Measurements from ENCODE around the gene FNTB.
"Not testable (repeated sequence)": the region's sequence is repeated elsewhere in the genome, so short reads cannot be mapped to it uniquely, and the experiment has no call there.

The FNTB gene

DNA sequence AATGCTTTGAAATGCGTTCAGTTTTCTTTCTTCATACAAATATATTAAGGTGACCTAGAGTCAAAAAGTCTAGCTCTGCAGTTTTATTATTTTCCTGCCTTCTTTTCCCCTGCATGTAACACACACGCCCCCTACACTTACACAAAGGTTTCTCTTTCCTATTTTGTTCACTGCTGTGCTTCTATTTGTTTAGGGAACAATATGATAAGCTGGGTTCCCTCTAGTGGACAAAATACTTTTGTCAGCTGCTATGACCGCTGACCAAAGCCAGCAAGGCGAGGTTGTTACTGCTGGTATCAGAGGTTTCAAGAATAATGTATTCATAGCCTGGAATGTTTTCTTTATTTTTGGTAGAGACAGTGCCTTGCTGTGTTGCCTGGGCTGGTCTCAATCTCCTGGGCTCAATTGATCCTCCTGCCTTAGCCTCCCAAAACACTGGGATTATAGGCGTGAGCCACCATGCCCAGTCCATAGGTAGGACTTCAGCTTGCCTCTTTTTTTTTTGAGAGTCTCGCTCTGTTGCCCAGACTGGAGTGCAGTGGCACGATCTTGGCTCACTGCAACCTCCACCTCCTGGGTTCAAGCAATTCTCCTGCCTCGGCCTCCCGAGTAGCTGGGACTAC is 33.4 kb downstream of the FNTB start:
- DNase-seq (ENCODE audit: low spot score), result peak; percentile 79

- DNase-seq (ENCODE audit: low spot score), result no peak
These were observed 38.3 kb downstream of the FNTB start for GRCh38 chr14:65024957-65025356.

GRCh38 chr14:65025818-65026217 is 39.1 kb downstream of the FNTB start:
- DNase-seq (ENCODE audit: low spot score), result no peak

GRCh38 chr14:65026526-65026925 is 39.8 kb downstream of the FNTB start:
- DNase-seq (ENCODE audit: low spot score), result no peak

- no peak for DNase-seq (ENCODE audit: low spot score)
These were observed 40.6 kb downstream of the FNTB start for GRCh38 chr14:65027127-65027799.

GRCh38 chr14:65028937-65029336 is 42.2 kb downstream of the FNTB start:
- no peak for DNase-seq (ENCODE audit: low spot score)

- DNase-seq (ENCODE audit: low spot score), result not testable (repeated sequence)
These were observed 44.6 kb downstream of the FNTB start for GRCh38 chr14:65031321-65031720.

- no peak for DNase-seq (ENCODE audit: low spot score)
These were observed 45.6 kb downstream of the FNTB start for GRCh38 chr14:65032319-65032718.

DNA sequence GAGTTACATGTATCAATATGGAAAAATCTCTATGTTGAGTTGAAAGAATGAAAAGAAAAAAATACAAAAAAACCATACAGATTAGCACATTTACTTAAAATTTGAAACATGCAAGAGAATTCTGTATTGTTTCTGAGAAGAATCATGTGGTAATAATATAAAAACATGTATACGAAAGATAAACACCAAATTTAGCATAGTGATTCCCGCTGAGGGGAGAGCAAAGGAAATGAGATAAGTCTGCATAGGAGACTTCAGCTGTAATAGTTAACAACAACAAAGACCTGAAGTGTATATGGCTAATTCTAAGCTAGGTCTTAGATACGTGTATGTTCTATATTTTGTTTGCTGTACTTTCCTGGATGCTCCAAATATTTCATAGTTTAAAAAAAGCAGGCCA is 46.5 kb downstream of the FNTB start:
- DNase-seq (ENCODE audit: low spot score), result no peak

DNA sequence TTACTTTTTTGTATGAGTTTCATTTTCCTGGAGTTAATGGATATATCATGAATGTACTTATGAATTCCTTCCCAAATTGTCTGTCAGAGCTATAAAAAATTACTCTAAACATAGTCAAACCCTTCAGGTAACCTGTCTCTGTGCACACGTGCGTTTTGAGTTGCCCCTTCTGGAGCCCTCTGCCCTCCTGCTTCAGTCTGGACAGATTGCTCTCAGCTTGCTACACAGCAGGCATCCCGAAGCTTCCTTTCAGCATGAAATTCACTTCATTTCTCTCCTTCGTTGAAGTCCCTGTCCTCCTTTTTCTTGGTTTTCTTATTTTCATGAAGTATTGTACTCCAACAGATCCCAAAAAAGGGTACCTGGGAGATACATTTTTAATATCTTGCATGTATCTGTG is 47.3 kb downstream of the FNTB start:
- no peak for DNase-seq (ENCODE audit: low spot score)

- no peak for DNase-seq (ENCODE audit: low spot score)
These were observed 48.4 kb downstream of the FNTB start for GRCh38 chr14:65035049-65035448.

DNA sequence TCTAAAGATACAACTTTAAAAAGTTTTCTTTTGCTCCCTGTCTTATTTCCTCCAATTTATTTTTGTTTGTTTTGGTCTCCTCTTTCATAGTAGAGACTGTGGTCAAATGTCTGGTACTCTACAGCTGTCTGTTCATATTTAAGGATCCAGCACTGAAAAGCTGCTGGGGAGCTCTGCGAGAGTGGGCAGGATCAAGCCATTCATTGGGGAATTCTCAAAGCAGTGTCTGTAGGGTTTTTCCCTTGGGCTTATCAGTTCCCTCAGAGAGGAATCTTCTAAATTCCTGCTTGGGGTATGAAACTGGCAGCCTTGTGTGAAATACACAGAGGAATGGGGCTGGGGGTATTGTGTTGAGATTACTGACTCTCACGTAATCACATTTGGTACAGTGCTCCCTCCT is 52.3 kb downstream of the FNTB start:
- no peak for DNase-seq (ENCODE audit: low spot score)

DNA sequence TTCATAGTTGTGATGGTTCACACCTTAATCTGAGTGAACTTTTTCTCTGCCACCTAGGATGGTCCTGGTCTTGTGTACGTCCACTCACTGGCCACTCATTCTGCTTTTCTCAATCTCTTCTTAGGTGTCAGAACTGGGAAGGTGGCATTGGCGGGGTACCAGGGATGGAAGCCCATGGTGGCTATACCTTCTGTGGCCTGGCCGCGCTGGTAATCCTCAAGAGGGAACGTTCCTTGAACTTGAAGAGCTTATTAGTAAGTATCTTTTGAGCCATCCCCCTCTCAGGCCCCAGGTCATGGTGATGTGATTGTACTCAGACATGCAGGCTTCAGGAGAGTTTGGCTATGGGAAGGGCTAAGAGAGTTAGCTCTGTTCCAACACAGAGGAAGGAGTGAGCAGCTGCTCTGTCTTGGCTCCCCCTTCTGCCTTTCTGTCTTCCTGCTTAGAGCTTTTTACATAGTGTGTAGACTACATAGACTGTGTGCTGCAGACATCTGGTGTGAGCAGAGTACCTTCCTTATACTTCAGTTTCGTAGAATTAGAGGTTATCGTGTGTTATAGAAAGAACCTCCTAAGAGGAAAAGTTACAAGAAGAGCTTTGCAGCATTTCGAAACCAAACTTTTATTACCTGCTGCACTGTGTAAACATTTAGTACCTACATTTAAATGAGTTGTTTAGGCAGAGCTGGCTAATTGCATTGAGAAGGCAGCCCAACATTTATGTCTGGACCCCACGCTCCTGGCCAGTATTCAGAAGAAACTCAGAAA is 54.2 kb downstream of the FNTB start:
- no peak for DNase-seq (ENCODE audit: low spot score)

GRCh38 chr14:65041434-65041915 is 54.8 kb downstream of the FNTB start:
- no peak for DNase-seq (ENCODE audit: low spot score)

DNA sequence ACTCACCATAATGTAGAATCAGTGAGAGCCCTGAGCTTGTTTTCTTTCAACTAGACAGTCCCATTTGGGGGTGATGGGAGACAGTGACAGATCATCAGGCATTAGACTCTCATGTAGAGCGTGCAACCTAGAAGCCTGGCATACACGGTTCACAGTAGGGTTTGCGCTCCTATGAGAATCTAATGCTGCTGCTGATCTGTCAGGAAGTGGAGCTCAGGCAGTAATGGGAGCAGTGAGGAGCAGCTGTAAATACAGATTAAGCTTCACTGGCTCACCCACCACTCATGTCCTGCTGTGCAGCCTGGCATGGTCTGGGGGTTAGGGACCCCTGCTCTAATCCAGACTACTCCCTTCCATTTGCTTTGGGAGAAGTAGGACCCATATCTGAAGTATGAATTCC is 55.6 kb downstream of the FNTB start:
- no peak for DNase-seq (ENCODE audit: low spot score)

DNA sequence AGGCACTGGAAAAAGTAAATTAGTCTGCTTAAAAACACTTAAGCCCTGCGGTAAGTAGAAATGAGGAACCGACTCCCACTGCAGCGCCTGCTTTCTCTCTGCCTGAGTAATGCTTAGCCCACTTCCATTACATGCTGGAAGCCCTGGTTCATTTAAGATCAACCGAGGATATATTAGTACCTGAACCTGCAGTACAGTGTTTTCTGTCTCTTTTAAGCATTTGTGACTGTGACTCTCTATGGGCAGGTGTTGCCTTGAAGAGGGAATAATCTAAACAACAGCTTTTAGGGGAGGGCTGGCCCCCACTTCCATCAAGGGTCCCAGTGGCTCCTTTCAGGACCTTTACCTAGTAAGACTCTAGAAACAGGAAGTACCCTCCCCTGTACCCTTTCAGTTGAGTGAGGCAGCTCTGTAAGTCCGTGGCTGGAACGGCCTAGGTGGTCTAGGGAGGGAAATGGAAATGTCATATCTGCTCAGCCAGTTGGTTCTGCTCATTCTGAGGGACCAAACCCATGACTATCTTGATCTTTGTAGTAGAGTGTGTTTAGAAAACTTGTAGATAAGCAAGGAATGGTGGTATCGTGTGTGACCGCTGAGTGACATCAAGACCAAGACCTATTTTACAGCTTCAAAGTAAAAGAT is 56.2 kb downstream of the FNTB start:
- no peak for DNase-seq (ENCODE audit: low spot score)

DNA sequence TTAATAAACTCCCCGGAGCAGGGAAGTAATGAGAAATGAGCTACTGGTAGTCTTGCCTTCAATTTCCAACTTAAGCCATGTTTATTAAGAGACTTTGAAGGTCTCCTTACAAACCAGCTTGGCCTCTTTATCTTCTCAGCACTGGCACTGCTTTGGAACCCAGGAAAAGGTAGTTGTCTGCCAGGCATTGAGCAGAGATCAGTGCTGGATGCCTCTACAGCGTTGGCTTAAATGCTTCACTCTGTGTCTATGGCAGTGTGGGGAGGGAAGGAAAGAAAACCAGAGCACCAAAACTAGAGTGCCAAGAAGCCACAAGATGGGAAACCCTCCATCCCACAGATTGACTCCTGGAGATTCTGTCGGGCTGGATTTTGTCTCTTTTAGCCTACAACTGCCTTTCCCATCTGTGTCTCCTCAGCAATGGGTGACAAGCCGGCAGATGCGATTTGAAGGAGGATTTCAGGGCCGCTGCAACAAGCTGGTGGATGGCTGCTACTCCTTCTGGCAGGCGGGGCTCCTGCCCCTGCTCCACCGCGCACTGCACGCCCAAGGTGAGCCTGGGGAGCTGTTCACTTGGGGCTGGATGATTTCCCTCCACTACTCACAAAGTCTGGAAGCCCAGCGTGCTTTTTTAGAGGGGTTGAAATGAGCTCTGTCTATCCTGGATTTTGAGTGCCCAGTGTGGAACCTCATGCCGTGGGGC is 57.3 kb downstream of the FNTB start:
- DNase-seq (ENCODE audit: low spot score), result no peak

DNA sequence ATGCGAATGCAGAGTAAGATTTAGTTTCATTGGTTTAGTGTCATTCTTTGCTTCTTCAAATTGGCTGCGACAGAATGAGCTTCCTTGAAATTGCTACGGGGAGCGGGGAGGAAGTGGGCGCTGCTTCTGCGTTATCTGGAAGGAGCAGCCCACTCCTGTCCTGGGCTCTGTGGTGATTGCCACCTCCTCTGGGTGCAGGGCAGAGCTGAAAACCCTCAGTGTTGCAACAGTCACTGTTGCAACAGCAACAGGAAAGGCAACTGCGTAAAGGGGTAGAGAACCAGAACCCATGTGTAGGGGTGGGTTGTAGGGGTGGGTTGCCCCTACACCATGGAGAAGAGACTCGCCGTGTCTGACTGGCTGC is 57.9 kb downstream of the FNTB start:
- DNase-seq (ENCODE audit: low spot score), result no peak

DNA sequence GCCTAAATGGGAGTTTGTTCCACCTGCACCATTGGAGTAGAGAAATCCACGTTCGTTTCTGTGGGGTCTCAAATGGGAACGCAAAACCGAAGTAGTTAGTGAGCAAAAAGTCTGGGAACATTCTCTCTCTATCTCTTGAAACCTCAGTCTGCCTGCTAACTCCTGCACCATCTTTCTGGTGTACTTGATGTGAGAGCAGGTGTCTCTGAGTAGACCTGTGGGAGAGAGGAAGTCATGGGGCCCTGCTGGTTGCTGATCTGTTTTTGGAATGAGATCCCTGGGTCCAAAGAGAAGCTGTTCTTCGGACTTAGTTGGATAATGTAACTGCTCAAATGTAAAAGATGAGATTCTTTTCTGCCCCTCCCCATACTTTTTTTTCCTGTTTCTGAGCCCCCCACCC is 58.3 kb downstream of the FNTB start:
- DNase-seq (ENCODE audit: low spot score), result no peak

- no peak for DNase-seq (ENCODE audit: low spot score)
These were observed 59.0 kb downstream of the FNTB start for GRCh38 chr14:65045709-65046108.

GRCh38 chr14:65052832-65053231 is 66.1 kb downstream of the FNTB start:
- no peak for DNase-seq (ENCODE audit: low spot score)

DNA sequence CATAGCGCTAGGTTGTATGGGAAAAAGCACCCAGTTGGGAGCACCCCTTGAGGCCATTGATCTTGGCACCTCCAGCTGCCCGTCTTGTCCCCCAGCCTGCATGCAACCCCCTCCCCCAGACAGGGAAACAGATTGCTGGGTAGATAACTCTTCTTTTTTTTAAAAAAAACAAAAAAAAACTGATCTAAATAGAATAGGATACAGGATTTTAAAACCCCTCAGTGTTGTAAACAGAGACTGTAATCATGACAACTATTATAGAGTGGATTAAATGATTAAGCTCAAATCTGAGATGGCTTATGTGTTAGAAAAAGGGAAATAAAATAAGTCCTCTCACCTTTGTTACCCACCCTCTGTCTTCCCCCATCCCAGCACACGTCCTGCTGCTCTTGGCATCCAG is 66.8 kb downstream of the FNTB start:
- no peak for DNase-seq (ENCODE audit: low spot score)
